A673 (cell line): ENCODE measurements around the gene PRDM1. TPM values are rescaled to one million over a fixed set of nuclear protein-coding genes. Genes with fewer than 3 reads are reported as not detected.

Source experiments
- BruUV-seq: library from RNA; stranded (reverse); fragments of 400-500 nt; replicated peaks from 2 replicates; lab custom pipeline; 2021; lab: Mats Ljungman, UMichigan
- CTCF ChIA-PET: fragments of 300-600 bp; sonication (Branson Sonifier 250); formaldehyde crosslinking; loops from one replicate; lab custom pipeline; 2022; ENCODE audit warnings: antibody characterized with exemption; lab: Charles Lee
- POLR2A ChIA-PET: fragments of 300-600 bp; sonication (Branson Sonifier 250); formaldehyde crosslinking; loops from one replicate; lab custom pipeline; 2022; ENCODE audit warnings: antibody characterized with exemption; ENCODE audit not compliant: low non-redundant PET; lab: Charles Lee
- DNase-seq: peaks from one replicate; pipeline ENCODE4 v3.0.0-alpha.2; 2015; ENCODE audit warnings: low spot score
- H3K27ac ChIP-seq: fragments of 200-600 bp; sonication (generic); 2 replicates; pipeline ENCODE4 v1.5.1; 2016; ENCODE audit warnings: mixed run types, low read depth, mild to moderate bottlenecking, mixed read lengths, antibody characterized with exemption, low read length; ENCODE audit not compliant: poor library complexity, severe bottlenecking
- H3K27me3 ChIP-seq: fragments of 200-600 bp; sonication (generic); replicated peaks from 2 replicates; pipeline ENCODE4 v1.6.1; 2017; ENCODE audit warnings: mixed run types, low read depth, mild to moderate bottlenecking, mixed read lengths, antibody characterized with exemption, low read length; ENCODE audit not compliant: insufficient read depth, poor library complexity
- H3K36me3 ChIP-seq: fragments of 200-600 bp; sonication (generic); 2 replicates; pipeline ENCODE4 v1.6.1; 2016; ENCODE audit warnings: mixed run types, mild to moderate bottlenecking, mixed read lengths, antibody characterized with exemption, low read length; ENCODE audit not compliant: insufficient read depth, poor library complexity, severe bottlenecking
- H3K4me1 ChIP-seq: fragments of 200-600 bp; sonication (generic); 2 replicates; pipeline ENCODE4 v1.6.1; 2017; ENCODE audit warnings: mixed run types, mild to moderate bottlenecking, mixed read lengths, antibody characterized with exemption, low read length; ENCODE audit not compliant: insufficient read depth, poor library complexity, severe bottlenecking
- H3K4me3 ChIP-seq: fragments of 200-600 bp; sonication (generic); 2 replicates; pipeline ENCODE4 v1.5.1; 2016; ENCODE audit warnings: low read depth, mixed run types, mild to moderate bottlenecking, mixed read lengths, low read length; ENCODE audit not compliant: poor library complexity, severe bottlenecking
- H3K9me3 ChIP-seq: fragments of 200-600 bp; sonication (generic); 2 replicates; pipeline ENCODE4 v1.6.1; 2016; ENCODE audit warnings: mixed run types, low read depth, mild to moderate bottlenecking, mixed read lengths, antibody characterized with exemption, low read length; ENCODE audit not compliant: poor library complexity, severe bottlenecking
- CTCF ChIP-seq: fragments of 300-800, 200-600 bp; sonication (generic); conservative IDR thresholded peaks from 2 replicates; pipeline ENCODE4 v1.5.1; 2017; ENCODE audit warnings: low read depth, mild to moderate bottlenecking, antibody characterized with exemption, low read length, moderate library complexity, mixed read lengths
- EZH2 ChIP-seq: fragments of 200-600 bp; sonication (generic); IDR thresholded peaks from 2 replicates; pipeline ENCODE4 v1.6.1; 2017; ENCODE audit warnings: borderline replicate concordance, low read depth, mild to moderate bottlenecking, mixed read lengths, antibody characterized with exemption, low read length; ENCODE audit not compliant: poor library complexity, severe bottlenecking
- intact Hi-C: fragments of 100-400 bp; cut with micrococcal nuclease; formaldehyde crosslinking; loops from one replicate; pipeline ENCODE4 v1.10.0; 2022; ENCODE audit not compliant: unreplicated experiment
- total RNA-seq: library from RNA; stranded (reverse); gene quantifications from 2 replicates; pipeline ENCODE4 v1.2.3, GENCODE V29; 2021

Gene PRDM1
- total RNA-seq, 1 experiment from 2014 or later, result not detected

GRCh38 chr6:106099235-106099537, 13.1 kb downstream of the PRDM1 start:
- Histone ChIP-seq H3K9me3 (no peaks in the 10 kb centered on the region), H3K27ac (no peak overlapping the region), H3K4me1 (peaks cover 8% of the 10 kb centered on the region), H3K27me3 (no peaks in the 10 kb centered on the region), H3K36me3 (no peaks in the 10 kb centered on the region), H3K4me3 (no peak overlapping the region)
- intact Hi-C loops, result no loop called here
- TF ChIP-seq EZH2, result no peak
- no peak for TF ChIP-seq CTCF
- no TSS peak for BruUV-seq
- ChIA-PET CTCF (no interaction called here), POLR2A (no interaction called here)
- DNase-seq, result no peak

- no TSS peak for BruUV-seq
- TF ChIP-seq EZH2 (no peak), CTCF (no peak)
- DNase-seq, result no peak
- intact Hi-C loops, result no loop called here
- Histone ChIP-seq H3K36me3 (no peaks in the 10 kb centered on the region), H3K4me1 (peaks cover 8% of the 10 kb centered on the region), H3K4me3 (no peak overlapping the region), H3K27me3 (no peaks in the 10 kb centered on the region), H3K27ac (no peak overlapping the region), H3K9me3 (no peaks in the 10 kb centered on the region)
- ChIA-PET POLR2A (no interaction called here), CTCF (no interaction called here)
Measured at GRCh38 chr6:106100755-106101154, 14.6 kb downstream of the PRDM1 start.

GRCh38 chr6:106101466-106101865, 15.3 kb downstream of the PRDM1 start:
- H3K27me3 ChIP-seq, result no peaks in the 10 kb centered on the region
- no peaks in the 10 kb centered on the region for H3K9me3 ChIP-seq
- no peak for DNase-seq
- no TSS peak for BruUV-seq
- H3K4me3 ChIP-seq, result no peak overlapping the region
- ChIA-PET CTCF (no interaction called here), POLR2A (no interaction called here)
- no peak overlapping the region for H3K27ac ChIP-seq
- TF ChIP-seq EZH2 (no peak), CTCF (no peak)
- H3K4me1 ChIP-seq, result peaks cover 8% of the 10 kb centered on the region
- no peaks in the 10 kb centered on the region for H3K36me3 ChIP-seq
- intact Hi-C loops, result no loop called here
